ENCODE measurements around the gene DIAPH3.
A peak's percentile ranks its signal among the peaks of the same experiment; 100 is the strongest.

Gene DIAPH3

DNA sequence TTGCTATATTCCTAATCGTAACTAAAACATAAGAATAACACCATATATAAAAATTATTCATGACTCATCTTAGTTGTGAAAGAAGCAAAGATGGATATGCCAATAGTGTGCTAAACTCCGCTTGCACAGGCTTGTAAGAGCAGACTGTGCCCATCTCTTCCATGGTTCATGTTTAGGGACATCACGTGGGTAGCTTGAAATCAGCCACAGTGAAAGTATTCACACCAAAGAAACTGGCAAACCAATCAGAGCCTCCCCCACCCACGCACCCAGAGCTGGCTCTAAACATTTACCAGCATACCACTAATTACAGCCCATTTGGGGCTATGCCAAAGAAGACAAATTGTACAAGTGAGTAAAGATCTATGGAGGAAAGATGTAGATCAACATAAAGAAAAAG lies 147.5 kb downstream of the DIAPH3 start:
- TF ChIP-seq, protein P1, sequence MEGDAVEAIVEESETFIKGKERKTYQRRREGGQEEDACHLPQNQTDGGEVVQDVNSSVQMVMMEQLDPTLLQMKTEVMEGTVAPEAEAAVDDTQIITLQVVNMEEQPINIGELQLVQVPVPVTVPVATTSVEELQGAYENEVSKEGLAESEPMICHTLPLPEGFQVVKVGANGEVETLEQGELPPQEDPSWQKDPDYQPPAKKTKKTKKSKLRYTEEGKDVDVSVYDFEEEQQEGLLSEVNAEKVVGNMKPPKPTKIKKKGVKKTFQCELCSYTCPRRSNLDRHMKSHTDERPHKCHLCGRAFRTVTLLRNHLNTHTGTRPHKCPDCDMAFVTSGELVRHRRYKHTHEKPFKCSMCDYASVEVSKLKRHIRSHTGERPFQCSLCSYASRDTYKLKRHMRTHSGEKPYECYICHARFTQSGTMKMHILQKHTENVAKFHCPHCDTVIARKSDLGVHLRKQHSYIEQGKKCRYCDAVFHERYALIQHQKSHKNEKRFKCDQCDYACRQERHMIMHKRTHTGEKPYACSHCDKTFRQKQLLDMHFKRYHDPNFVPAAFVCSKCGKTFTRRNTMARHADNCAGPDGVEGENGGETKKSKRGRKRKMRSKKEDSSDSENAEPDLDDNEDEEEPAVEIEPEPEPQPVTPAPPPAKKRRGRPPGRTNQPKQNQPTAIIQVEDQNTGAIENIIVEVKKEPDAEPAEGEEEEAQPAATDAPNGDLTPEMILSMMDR (IDR thresholded peaks at IDR 0.05; ENCODE audit: insufficient read depth, low read depth, low read length, missing control alignments) = no peak
- H3K4me3 ChIP-seq (ENCODE audit: low read depth, low read length) = no peak overlapping the region
- no peak for DNase-seq (ENCODE audit: low read depth)

DNA sequence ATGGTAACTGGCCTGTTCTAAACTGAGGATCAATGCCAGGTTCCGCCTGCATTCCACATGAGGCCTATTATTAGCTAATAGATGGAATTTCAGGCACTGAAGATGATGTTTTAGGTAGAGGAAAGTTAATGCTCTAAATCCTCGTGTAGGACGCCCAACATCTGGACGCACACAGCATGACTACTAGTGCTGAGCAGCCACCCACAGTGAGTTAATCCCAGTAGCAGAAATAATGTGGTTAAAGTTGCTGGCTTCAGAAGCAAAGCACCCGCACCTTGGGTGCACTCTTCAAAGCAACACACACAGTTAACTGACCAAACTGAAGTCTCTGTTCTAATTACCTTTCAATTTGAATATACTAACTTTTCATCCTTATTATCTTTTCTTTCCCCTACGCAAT lies 150.6 kb downstream of the DIAPH3 start:
- no peak for DNase-seq (ENCODE audit: low read depth)
- no peak overlapping the region for H3K4me3 ChIP-seq (ENCODE audit: low read depth, low read length)
- TF ChIP-seq, protein P1 (IDR thresholded peaks at IDR 0.05; ENCODE audit: insufficient read depth, low read depth, low read length, missing control alignments) = no peak

DNA sequence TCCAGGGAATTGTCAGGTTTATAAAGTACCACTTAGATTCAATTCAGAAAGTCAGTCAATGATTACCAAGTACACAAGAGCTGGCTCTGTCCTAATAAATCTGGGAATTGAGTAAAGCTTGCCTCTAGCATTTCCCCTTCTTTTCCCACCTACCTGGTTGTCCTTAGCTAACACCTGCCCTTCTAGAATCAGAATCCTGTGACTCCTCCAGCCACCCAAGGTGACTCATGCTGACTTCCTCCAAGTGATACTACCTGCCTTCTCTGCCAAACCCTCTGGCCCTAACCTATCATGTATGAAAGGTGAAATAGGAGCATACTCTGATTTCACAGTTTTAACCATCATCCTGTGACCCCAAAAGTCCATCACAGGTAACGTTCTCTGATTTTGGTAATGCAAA lies 151.2 kb downstream of the DIAPH3 start:
- DNase-seq (ENCODE audit: low read depth) = peak; percentile 2
- H3K4me3 ChIP-seq (ENCODE audit: low read depth, low read length) = no peak overlapping the region
- TF ChIP-seq, protein P1 (IDR thresholded peaks at IDR 0.05; ENCODE audit: insufficient read depth, low read depth, low read length, missing control alignments) = no peak

DNA sequence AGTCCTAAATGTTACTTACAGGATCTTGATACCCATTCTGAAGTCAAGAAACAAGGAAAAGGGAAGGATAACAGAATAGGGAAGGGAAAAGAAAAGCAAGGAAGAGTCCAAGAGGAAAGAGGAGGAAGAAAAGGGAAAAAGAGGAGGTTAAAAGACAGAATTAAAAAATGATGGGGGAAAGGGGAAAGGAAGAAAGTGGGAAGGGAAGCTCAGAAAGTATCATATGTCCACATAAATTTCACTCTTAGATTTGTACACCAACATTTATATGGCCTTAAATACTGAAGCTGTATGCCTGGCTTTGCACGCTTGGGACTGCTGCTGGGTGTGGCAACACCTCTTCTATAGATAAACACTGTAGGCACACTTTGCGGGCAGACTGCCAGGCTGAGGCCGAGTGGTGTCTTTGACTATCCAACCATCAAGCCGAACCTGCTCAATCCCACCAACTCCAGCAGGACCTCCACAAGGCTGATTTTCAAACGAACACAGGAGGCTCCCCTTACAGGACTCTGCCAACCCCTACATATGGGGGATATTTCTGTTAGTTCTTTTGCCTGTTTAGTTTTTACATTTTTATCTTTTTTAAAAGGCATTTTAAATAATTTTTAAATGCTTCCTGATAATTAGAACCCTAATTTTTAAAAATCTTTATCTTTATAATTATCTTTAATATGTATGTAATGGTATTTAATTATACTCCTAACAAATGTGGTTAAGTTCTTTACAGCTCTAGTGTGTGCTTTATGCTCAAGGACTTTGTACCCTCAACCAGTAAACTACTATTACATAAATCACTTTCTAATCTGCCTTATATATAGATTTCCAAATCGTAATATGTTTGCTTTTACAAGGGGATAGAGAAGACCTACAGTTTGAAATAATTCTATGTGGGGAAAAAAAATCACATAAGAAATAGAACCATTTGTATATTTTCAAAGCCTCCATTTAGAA lies 154.2 kb downstream of the DIAPH3 start:
- TF ChIP-seq, protein P1 (IDR thresholded peaks at IDR 0.05; ENCODE audit: insufficient read depth, low read depth, low read length, missing control alignments) = no peak
- no peak for DNase-seq (ENCODE audit: low read depth)
- no peak overlapping the region for H3K4me3 ChIP-seq (ENCODE audit: low read depth, low read length)

DNA sequence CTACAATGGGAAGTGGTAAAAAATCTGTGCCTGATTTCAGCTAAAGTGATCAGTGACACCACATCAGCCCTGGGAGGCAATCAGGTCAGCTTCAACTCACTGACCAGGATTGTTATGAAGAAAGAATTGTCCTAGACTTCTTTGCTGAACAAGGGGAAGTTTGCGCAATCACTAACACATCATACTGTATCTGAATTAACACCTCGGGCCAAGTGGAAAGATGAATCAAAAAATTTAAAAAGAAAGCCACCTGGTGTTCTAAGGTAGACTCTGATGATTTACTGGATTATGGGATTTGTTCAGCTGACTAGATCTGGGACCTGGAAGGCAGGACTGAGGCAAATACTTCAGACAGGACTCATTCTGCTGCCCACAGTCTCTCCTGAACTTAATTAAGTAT lies 161.8 kb downstream of the DIAPH3 start:
- TF ChIP-seq, protein P1 (IDR thresholded peaks at IDR 0.05; ENCODE audit: insufficient read depth, low read depth, low read length, missing control alignments) = no peak
- H3K4me3 ChIP-seq (ENCODE audit: low read depth, low read length) = no peak overlapping the region
- DNase-seq (ENCODE audit: low read depth) = no peak

DNA sequence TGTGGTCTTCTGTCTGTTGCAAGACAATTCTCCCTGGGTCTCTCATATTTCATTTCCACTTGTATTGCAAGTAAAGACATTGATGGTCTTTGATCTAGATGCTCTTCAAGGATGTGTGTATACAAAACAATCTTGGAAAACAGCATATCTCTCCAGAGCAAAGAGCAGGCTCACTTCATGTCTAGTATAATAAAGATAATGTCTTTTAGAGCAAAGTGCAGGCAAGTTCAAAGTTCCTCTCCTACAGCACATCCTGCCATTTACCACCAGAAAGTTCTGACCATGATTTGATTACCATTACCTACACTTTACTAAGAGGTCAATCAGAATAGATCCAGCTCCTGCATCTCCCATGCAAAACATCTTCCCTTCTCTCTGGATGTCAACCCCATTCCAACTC lies 162.8 kb downstream of the DIAPH3 start:
- TF ChIP-seq, protein P1 (IDR thresholded peaks at IDR 0.05; ENCODE audit: insufficient read depth, low read depth, low read length, missing control alignments) = no peak
- H3K4me3 ChIP-seq (ENCODE audit: low read depth, low read length) = no peak overlapping the region
- DNase-seq (ENCODE audit: low read depth) = no peak
